ENCODE measurements around the gene DIPK1C. TPM values are rescaled to one million over a fixed set of nuclear protein-coding genes. Genes with fewer than 3 reads are reported as not detected.

The DIPK1C gene
- total and polyA plus RNA-seq, 3 experiments from 2014 or later = not detected

- H3K4me3 Mint-ChIP-seq = no peak overlapping the region
- no peak overlapping the region for H3K27ac Mint-ChIP-seq
- CTCF ChIA-PET = no interaction called here
- Histone ChIP-seq H3K4me3 (ENCODE audit: low read length) (no peak overlapping the region), H3K9me3 (ENCODE audit: low read length) (no peaks in the 10 kb centered on the region), H3K27ac (ENCODE audit: low read depth, low read length) (peak overlapping the region; percentile 39), H3K4me1 (ENCODE audit: insufficient read depth, low read length) (peaks cover 4% of the 10 kb centered on the region), H3K36me3 (ENCODE audit: insufficient read depth, low read length) (no peaks in the 10 kb centered on the region), H3K27me3 (ENCODE audit: insufficient read depth, low read length, poor library complexity, severe bottlenecking) (no peaks in the 10 kb centered on the region)
- H3K9me3 Mint-ChIP-seq = no peaks in the 10 kb centered on the region
- H3K36me3 Mint-ChIP-seq = no peaks in the 10 kb centered on the region
- POLR2A ChIA-PET = no interaction called here
- H3K27me3 Mint-ChIP-seq = peaks cover 16 to 30% of the 10 kb centered on the region in 2 donors
- no peak for DNase-seq
- H3K4me1 Mint-ChIP-seq = peaks cover 7 to 11% (median 8%) of the 10 kb centered on the region in 3 donors
Measured at GRCh38 chr18:74480149-74480651, 23.1 kb upstream of the DIPK1C start.

GRCh38 chr18:74479486-74480148 is 22.5 kb upstream of the DIPK1C start:
- Mint-ChIP-seq H3K4me3 (no peak overlapping the region), H3K27me3 (peaks cover 21 to 31% of the 10 kb centered on the region in 2 donors), H3K9me3 (no peaks in the 10 kb centered on the region), H3K36me3 (no peaks in the 10 kb centered on the region), H3K27ac (peak overlapping the region in 1 of 8 donors; percentile 55), H3K4me1 (peaks cover 2 to 6% (median 3%) of the 10 kb centered on the region in 3 donors)
- Histone ChIP-seq H3K4me3 (ENCODE audit: low read length) (no peak overlapping the region), H3K27ac (ENCODE audit: low read depth, low read length) (peak overlapping the region; percentile 4), H3K27me3 (ENCODE audit: insufficient read depth, low read length, poor library complexity, severe bottlenecking) (no peaks in the 10 kb centered on the region), H3K36me3 (ENCODE audit: insufficient read depth, low read length) (no peaks in the 10 kb centered on the region), H3K4me1 (ENCODE audit: insufficient read depth, low read length) (peaks cover 2% of the 10 kb centered on the region), H3K9me3 (ENCODE audit: low read length) (no peaks in the 10 kb centered on the region)
- DNase-seq = no peak
- CTCF ChIA-PET = no interaction called here
- POLR2A ChIA-PET = no interaction called here

GRCh38 chr18:74478880-74479279 is 21.8 kb upstream of the DIPK1C start:
- Mint-ChIP-seq H3K9me3 (no peaks in the 10 kb centered on the region), H3K36me3 (no peaks in the 10 kb centered on the region), H3K4me3 (no peak overlapping the region), H3K4me1 (peaks cover 0 to 4% (median 0%) of the 10 kb centered on the region in 3 donors), H3K27ac (no peak overlapping the region), H3K27me3 (peaks cover 22 to 31% of the 10 kb centered on the region in 2 donors)
- Histone ChIP-seq H3K9me3 (ENCODE audit: low read length) (no peaks in the 10 kb centered on the region), H3K4me1 (ENCODE audit: insufficient read depth, low read length) (no peaks in the 10 kb centered on the region), H3K27me3 (ENCODE audit: insufficient read depth, low read length, poor library complexity, severe bottlenecking) (no peaks in the 10 kb centered on the region), H3K36me3 (ENCODE audit: insufficient read depth, low read length) (no peaks in the 10 kb centered on the region), H3K27ac (ENCODE audit: low read depth, low read length) (no peak overlapping the region), H3K4me3 (ENCODE audit: low read length) (no peak overlapping the region)
- ChIA-PET POLR2A (no interaction called here), CTCF (no interaction called here)
- DNase-seq = no peak

- Mint-ChIP-seq H3K27me3 (peaks cover 22 to 31% of the 10 kb centered on the region in 2 donors), H3K9me3 (no peaks in the 10 kb centered on the region), H3K27ac (peak overlapping the region in 1 of 8 donors; percentile 71), H3K4me1 (peaks cover 0 to 4% (median 0%) of the 10 kb centered on the region in 3 donors), H3K4me3 (no peak overlapping the region), H3K36me3 (no peaks in the 10 kb centered on the region)
- H3K36me3 ChIP-seq (ENCODE audit: insufficient read depth, low read length) = no peaks in the 10 kb centered on the region
- ChIA-PET POLR2A (no interaction called here), CTCF (no interaction called here)
- H3K27me3 ChIP-seq (ENCODE audit: insufficient read depth, low read length, poor library complexity, severe bottlenecking) = no peaks in the 10 kb centered on the region
- H3K27ac ChIP-seq (ENCODE audit: low read depth, low read length) = no peak overlapping the region
- no peaks in the 10 kb centered on the region for H3K4me1 ChIP-seq (ENCODE audit: insufficient read depth, low read length)
- no peak overlapping the region for H3K4me3 ChIP-seq (ENCODE audit: low read length)
- DNase-seq = no peak
- no peaks in the 10 kb centered on the region for H3K9me3 ChIP-seq (ENCODE audit: low read length)
Measured at GRCh38 chr18:74478316-74478715, 21.2 kb upstream of the DIPK1C start.

GRCh38 chr18:74477771-74478170 is 20.7 kb upstream of the DIPK1C start:
- Mint-ChIP-seq H3K4me1 (peaks cover 0 to 2% (median 0%) of the 10 kb centered on the region in 3 donors), H3K4me3 (no peak overlapping the region), H3K27ac (no peak overlapping the region), H3K9me3 (no peaks in the 10 kb centered on the region), H3K36me3 (no peaks in the 10 kb centered on the region), H3K27me3 (peaks cover 22 to 28% of the 10 kb centered on the region in 2 donors)
- Histone ChIP-seq H3K36me3 (ENCODE audit: insufficient read depth, low read length) (no peaks in the 10 kb centered on the region), H3K27me3 (ENCODE audit: insufficient read depth, low read length, poor library complexity, severe bottlenecking) (no peaks in the 10 kb centered on the region), H3K9me3 (ENCODE audit: low read length) (no peaks in the 10 kb centered on the region), H3K27ac (ENCODE audit: low read depth, low read length) (no peak overlapping the region), H3K4me1 (ENCODE audit: insufficient read depth, low read length) (no peaks in the 10 kb centered on the region), H3K4me3 (ENCODE audit: low read length) (no peak overlapping the region)
- ChIA-PET CTCF (no interaction called here), POLR2A (no interaction called here)
- DNase-seq = no peak

GRCh38 chr18:74476140-74476539 is 19.0 kb upstream of the DIPK1C start:
- H3K27me3 Mint-ChIP-seq = peaks cover 22 to 26% of the 10 kb centered on the region in 2 donors
- Histone ChIP-seq H3K27ac (ENCODE audit: low read depth, low read length) (no peak overlapping the region), H3K4me3 (ENCODE audit: low read length) (no peak overlapping the region), H3K36me3 (ENCODE audit: insufficient read depth, low read length) (no peaks in the 10 kb centered on the region), H3K27me3 (ENCODE audit: insufficient read depth, low read length, poor library complexity, severe bottlenecking) (no peaks in the 10 kb centered on the region), H3K4me1 (ENCODE audit: insufficient read depth, low read length) (no peaks in the 10 kb centered on the region), H3K9me3 (ENCODE audit: low read length) (no peaks in the 10 kb centered on the region)
- no peaks in the 10 kb centered on the region for H3K36me3 Mint-ChIP-seq
- DNase-seq = no peak
- H3K4me1 Mint-ChIP-seq = no peaks in the 10 kb centered on the region
- no peaks in the 10 kb centered on the region for H3K9me3 Mint-ChIP-seq
- ChIA-PET POLR2A (no interaction called here), CTCF (no interaction called here)
- no peak overlapping the region for H3K4me3 Mint-ChIP-seq
- no peak overlapping the region for H3K27ac Mint-ChIP-seq

GRCh38 chr18:74473976-74474640 is 17.0 kb upstream of the DIPK1C start:
- Histone ChIP-seq H3K27ac (ENCODE audit: low read depth, low read length) (no peak overlapping the region), H3K36me3 (ENCODE audit: insufficient read depth, low read length) (no peaks in the 10 kb centered on the region), H3K4me1 (ENCODE audit: insufficient read depth, low read length) (no peaks in the 10 kb centered on the region), H3K27me3 (ENCODE audit: insufficient read depth, low read length, poor library complexity, severe bottlenecking) (no peaks in the 10 kb centered on the region), H3K9me3 (ENCODE audit: low read length) (no peaks in the 10 kb centered on the region), H3K4me3 (ENCODE audit: low read length) (no peak overlapping the region)
- Mint-ChIP-seq H3K4me3 (no peak overlapping the region), H3K36me3 (peaks cover 0 to 4% (median 0%) of the 10 kb centered on the region in 3 donors), H3K9me3 (peaks cover 7 to 8% (median 8%) of the 10 kb centered on the region in 5 donors), H3K27ac (no peak overlapping the region), H3K4me1 (no peaks in the 10 kb centered on the region), H3K27me3 (peaks cover 16 to 22% of the 10 kb centered on the region in 2 donors)
- DNase-seq = no peak
- ChIA-PET POLR2A (no interaction called here), CTCF (no interaction called here)

GRCh38 chr18:74472312-74472711 is 15.2 kb upstream of the DIPK1C start:
- Mint-ChIP-seq H3K4me3 (no peak overlapping the region), H3K9me3 (peaks cover 7 to 8% (median 8%) of the 10 kb centered on the region in 5 donors), H3K27me3 (peaks cover 8 to 14% of the 10 kb centered on the region in 2 donors), H3K4me1 (no peaks in the 10 kb centered on the region), H3K27ac (no peak overlapping the region), H3K36me3 (peaks cover 0 to 4% (median 0%) of the 10 kb centered on the region in 3 donors)
- Histone ChIP-seq H3K27me3 (ENCODE audit: insufficient read depth, low read length, poor library complexity, severe bottlenecking) (no peaks in the 10 kb centered on the region), H3K27ac (ENCODE audit: low read depth, low read length) (no peak overlapping the region), H3K9me3 (ENCODE audit: low read length) (no peaks in the 10 kb centered on the region), H3K36me3 (ENCODE audit: insufficient read depth, low read length) (no peaks in the 10 kb centered on the region), H3K4me1 (ENCODE audit: insufficient read depth, low read length) (no peaks in the 10 kb centered on the region), H3K4me3 (ENCODE audit: low read length) (no peak overlapping the region)
- POLR2A ChIA-PET = no interaction called here
- no peak for DNase-seq
- CTCF ChIA-PET = no interaction called here
